Thoracic aorta (tissue), 2 donors: ENCODE results near the gene NUP35. TPM values are rescaled to one million over a fixed set of nuclear protein-coding genes. Genes with fewer than 3 reads are reported as not detected.

ENCODE experiments used
- ATAC-seq: fragments of 150-250 bp; one replicate; pipeline ENCODE4 v1.8.0; 2017; ENCODE audit warnings: low read depth; ENCODE audit not compliant: insufficient number of reproducible peaks, low FRiP score
- DNase-seq: peaks from one replicate; pipeline ENCODE4 v3.0.0-alpha.2; 2020; ENCODE audit warnings: low spot score
- H3K27ac ChIP-seq, 2 donors: fragments of 200-600 bp; sonication (generic); 1 replicate in 1 of 2; 2 replicates in 1 of 2; pipeline ENCODE4 v1.5.1; 2016; ENCODE audit warnings: mild to moderate bottlenecking in 2 of 2, moderate library complexity in 2 of 2
- H3K27me3 ChIP-seq: fragments of 200-600 bp; sonication (generic); replicated peaks from 2 replicates; pipeline ENCODE4 v1.6.0; 2016; ENCODE audit warnings: mild to moderate bottlenecking; ENCODE audit not compliant: insufficient read depth
- H3K36me3 ChIP-seq: fragments of 200-600 bp; sonication (generic); one replicate; pipeline ENCODE4 v1.5.1; 2016
- H3K4me1 ChIP-seq, 2 donors: fragments of 200-600 bp; sonication (generic); 1 replicate in 1 of 2; 2 replicates in 1 of 2; pipeline versions ENCODE4 v1.5.1 to v1.6.0; 2016; ENCODE audit warnings: low read depth in 2 of 2, mild to moderate bottlenecking in 1 of 2; ENCODE audit not compliant: control insufficient read depth in 1 of 2
- H3K4me3 ChIP-seq: fragments of 200-600 bp; sonication (generic); 2 replicates; pipeline ENCODE4 v1.5.1; 2016; ENCODE audit warnings: mild to moderate bottlenecking
- H3K9me3 ChIP-seq: fragments of 200-600 bp; sonication (generic); 2 replicates; pipeline ENCODE4 v1.5.1; 2016
- CTCF ChIP-seq: fragments of 200-600 bp; sonication (generic); IDR thresholded peaks from one replicate; pipeline ENCODE4 v1.5.1; 2019; ENCODE audit warnings: antibody characterized with exemption
- total RNA-seq, 2 donors: library from RNA; depleted of rRNA; stranded (reverse); fragments of >200 nt; gene quantifications; one replicate each; pipeline versions ENCODE4 v1.1.0 to v1.2.3, GENCODE V29; 2016

The NUP35 gene
- total RNA-seq, 2 donors from 2014 or later = 15.5 to 29.6 TPM

- DNase-seq (no peak), ATAC-seq (no peak)
- no peak for TF ChIP-seq CTCF
- peak overlapping the region; percentile 69 to 75 for H3K27ac ChIP-seq
- no peaks in the 10 kb centered on the region for H3K9me3 ChIP-seq
- H3K4me1 ChIP-seq = peaks cover 9 to 15% of the 10 kb centered on the region in 2 donors
- H3K36me3 ChIP-seq = no peaks in the 10 kb centered on the region
- no peaks in the 10 kb centered on the region for H3K27me3 ChIP-seq
- peak overlapping the region; percentile 88 for H3K4me3 ChIP-seq
Observed at GRCh38 chr2:183123117-183123958, 905 bp upstream of the NUP35 start.

DNA sequence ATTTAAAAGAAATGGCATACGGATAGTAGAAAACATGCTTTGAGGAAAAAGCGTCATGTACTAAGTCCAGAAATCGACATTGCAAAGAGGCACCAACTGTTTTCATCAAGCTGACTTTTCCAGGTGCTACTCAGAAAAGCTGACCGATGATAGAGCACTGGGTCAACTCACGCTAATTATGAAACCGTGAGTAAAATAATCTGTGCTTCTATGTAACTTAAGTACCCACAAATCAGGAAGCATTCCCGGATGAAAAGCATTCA, 353 bp upstream of the NUP35 start:
- TF ChIP-seq CTCF = no peak
- no peak for DNase-seq

GRCh38 chr2:183124957-183125255, 663 bp downstream of the NUP35 start:
- no peak for ATAC-seq
- no peak for DNase-seq
- TF ChIP-seq CTCF = no peak
- Histone ChIP-seq H3K4me1 (peaks cover 9 to 15% of the 10 kb centered on the region in 2 donors), H3K27me3 (no peaks in the 10 kb centered on the region), H3K36me3 (no peaks in the 10 kb centered on the region), H3K9me3 (no peaks in the 10 kb centered on the region), H3K27ac (peak overlapping the region; percentile 69 to 75), H3K4me3 (peak overlapping the region; percentile 88)

More for the DNA sequence above, 353 bp upstream of the NUP35 start:
- peak overlapping the region; percentile 69 to 75 for H3K27ac ChIP-seq
- H3K4me3 ChIP-seq = peak overlapping the region; percentile 88
- no peak for ATAC-seq
- H3K36me3 ChIP-seq = no peaks in the 10 kb centered on the region
- no peaks in the 10 kb centered on the region for H3K27me3 ChIP-seq
- H3K9me3 ChIP-seq = no peaks in the 10 kb centered on the region
- peaks cover 9 to 15% of the 10 kb centered on the region in 2 donors for H3K4me1 ChIP-seq

DNA sequence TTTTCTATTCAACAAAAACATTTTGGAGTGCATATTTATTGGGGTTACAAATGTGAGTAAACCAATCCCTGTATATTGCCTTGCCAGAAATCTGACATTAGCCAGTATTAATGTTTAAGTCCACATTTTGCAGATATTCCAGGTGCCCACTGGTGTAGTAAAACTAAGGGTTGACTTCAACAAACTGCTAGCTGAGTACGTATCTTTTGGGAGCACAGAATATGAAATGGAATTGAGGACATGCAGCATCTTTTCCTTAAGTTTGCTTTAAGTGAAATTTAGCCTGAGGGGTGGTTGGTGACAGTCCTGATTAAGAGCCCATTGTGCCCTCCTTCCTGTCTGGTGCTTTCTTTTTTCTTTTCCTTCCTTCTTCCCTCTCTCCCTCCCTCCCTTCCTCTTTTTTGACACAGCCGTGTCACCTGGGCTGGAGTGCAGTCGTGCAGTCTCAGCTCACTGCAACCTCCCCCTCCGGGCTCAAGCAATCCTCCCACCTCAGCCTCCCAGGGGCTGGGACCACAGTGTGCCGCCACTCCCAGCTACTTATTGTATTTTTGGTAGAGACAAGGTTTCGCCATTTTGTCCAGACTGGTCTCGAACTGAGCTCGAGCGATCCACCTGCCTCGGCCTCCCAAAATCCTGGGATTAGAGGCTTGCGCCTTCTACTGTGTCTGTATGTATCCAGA, 1.6 kb downstream of the NUP35 start:
- Histone ChIP-seq H3K4me1 (peaks cover 9 to 15% of the 10 kb centered on the region in 2 donors), H3K27me3 (no peaks in the 10 kb centered on the region), H3K9me3 (no peaks in the 10 kb centered on the region), H3K36me3 (no peaks in the 10 kb centered on the region), H3K27ac (no peak overlapping the region), H3K4me3 (peak overlapping the region; percentile 88)
- no peak for TF ChIP-seq CTCF
- ATAC-seq (no peak), DNase-seq (no peak)

- ATAC-seq = no peak
- Histone ChIP-seq H3K27ac (no peak overlapping the region), H3K27me3 (no peaks in the 10 kb centered on the region), H3K4me1 (peaks cover 9 to 15% of the 10 kb centered on the region in 2 donors), H3K36me3 (no peaks in the 10 kb centered on the region), H3K4me3 (no peak overlapping the region), H3K9me3 (no peaks in the 10 kb centered on the region)
- TF ChIP-seq CTCF = no peak
- DNase-seq = no peak
Observed at GRCh38 chr2:183126635-183127034, 2.4 kb downstream of the NUP35 start.
